B cell (primary cell): ENCODE data around the gene ZNF445.

Experiments used
- CTCF ChIP-seq: fragments of 200-600 bp; IDR thresholded peaks from one replicate; pipeline ENCODE4 v1.8.0; 2022; ENCODE audit warnings: antibody characterized with exemption, mild to moderate bottlenecking
- EZH2 ChIP-seq: IDR thresholded peaks from 2 replicates; pipeline ENCODE4 v1.6.1; 2012; ENCODE audit warnings: borderline replicate concordance, low read depth, mild to moderate bottlenecking, moderate library complexity, low read length; ENCODE audit not compliant: insufficient read depth, poor library complexity, severe bottlenecking

GRCh38 chr3:44506556-44506955, 29.1 kb upstream of the ZNF445 start:
- TF ChIP-seq CTCF (no peak), EZH2 (no peak)
